NCI-H345 (cell line): ENCODE measurements around the gene VRK3.
"Not testable (repeated sequence)": the region's sequence is repeated elsewhere in the genome, so short reads cannot be mapped to it uniquely, and the experiment has no call there.

ENCODE experiments used
- DNase-seq: peaks from one replicate; lab custom pipeline; 2025; lab: John Stamatoyannopoulos, UW

Gene VRK3

GRCh38 chr19:49956115-49956495 lies 69.1 kb downstream of the VRK3 start:
- DNase-seq = no peak

GRCh38 chr19:49954933-49955332 lies 70.2 kb downstream of the VRK3 start:
- DNase-seq = no peak

DNA sequence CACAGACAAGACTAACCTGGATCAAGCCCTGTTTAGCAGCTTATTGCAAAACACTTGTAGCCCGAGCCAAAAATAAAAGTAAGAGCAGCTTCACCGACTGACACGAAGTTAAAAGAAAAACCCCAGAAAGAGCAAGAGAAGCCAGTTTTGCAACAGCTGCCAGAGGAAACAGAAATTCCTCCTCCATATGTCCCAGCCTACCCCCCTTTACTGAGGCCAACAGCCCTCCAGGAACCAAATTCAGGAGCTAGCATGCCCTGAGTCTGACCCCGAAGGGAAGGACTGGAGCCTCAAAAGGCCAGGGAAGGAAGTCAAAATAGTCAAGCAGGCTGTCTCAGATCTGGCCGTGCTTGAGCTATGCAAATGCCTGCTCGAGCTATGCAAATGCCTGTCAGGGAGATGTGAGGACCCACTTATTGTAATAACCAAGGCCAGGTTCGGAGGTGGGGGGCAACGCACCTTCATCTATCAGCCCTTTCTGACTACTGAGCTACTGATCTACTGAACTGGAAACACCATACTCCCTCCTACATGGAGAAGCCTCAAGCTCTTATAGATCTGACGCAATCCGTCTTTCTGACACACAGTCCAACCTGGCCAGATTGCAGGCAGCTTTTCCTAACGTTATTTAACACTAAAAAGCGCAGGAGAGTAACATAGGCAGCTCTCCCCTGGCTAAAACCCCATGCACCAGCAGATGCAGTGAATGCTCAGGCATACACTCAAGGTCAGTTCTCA lies 70.9 kb downstream of the VRK3 start:
- DNase-seq = no peak

GRCh38 chr19:49953416-49953815 lies 71.8 kb downstream of the VRK3 start:
- no peak for DNase-seq

- no peak for DNase-seq
Observed at GRCh38 chr19:49952906-49953305, 72.3 kb downstream of the VRK3 start.

DNA sequence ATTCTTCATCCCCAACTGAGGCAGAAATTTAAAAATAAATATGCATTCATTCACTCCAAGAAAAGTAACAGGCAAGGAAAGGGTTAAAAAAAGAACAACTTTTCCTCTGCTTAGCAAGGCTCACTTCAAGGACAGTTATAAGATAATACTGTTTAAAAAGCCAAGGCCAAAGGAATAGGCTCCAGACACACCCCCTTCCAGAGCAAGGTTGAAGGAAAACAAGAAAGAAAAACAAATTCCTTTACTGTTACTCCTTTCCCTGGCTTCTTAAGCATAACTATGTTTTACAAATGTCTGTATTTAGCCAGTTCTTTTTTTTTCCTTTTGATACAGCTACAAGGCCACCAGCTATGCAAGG lies 72.7 kb downstream of the VRK3 start:
- no peak for DNase-seq

DNA sequence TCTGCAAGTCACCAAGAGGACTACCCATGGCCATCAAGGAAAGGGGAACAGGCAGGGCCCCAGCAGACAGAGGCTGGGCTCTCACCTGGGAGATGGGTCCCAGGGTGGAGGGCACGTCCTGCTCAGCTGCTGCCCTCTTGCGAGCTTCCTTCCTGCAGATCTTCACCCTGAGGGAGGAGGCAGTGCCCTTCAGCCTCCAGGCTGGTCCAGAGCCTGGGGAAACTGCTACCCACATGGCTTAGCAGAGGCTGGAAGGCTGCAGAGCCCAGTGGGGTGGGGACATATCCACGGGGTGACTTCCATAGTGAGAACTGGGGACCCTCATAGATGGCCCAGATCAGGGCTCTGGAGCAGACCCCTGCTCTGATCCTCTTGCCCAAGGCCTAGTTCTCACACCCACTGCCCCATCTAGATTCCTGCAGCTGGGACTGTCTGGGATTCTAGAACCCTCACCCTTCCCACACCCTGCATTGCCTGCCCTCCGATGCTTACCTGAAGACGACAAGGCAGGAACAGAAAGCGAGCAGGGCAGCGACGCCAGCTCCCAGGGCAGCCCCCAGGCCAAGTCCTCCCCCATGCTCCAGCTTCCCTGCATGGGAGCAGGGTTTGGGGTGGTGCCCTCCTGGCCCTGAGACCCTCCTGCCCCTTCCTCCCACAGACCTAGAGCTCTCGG lies 73.2 kb downstream of the VRK3 start:
- DNase-seq = no peak

GRCh38 chr19:49950956-49951526 lies 74.1 kb downstream of the VRK3 start:
- DNase-seq = no peak

GRCh38 chr19:49950590-49950948 lies 74.6 kb downstream of the VRK3 start:
- no peak for DNase-seq

- no peak for DNase-seq
Observed at GRCh38 chr19:49949742-49950589, 75.2 kb downstream of the VRK3 start.

DNA sequence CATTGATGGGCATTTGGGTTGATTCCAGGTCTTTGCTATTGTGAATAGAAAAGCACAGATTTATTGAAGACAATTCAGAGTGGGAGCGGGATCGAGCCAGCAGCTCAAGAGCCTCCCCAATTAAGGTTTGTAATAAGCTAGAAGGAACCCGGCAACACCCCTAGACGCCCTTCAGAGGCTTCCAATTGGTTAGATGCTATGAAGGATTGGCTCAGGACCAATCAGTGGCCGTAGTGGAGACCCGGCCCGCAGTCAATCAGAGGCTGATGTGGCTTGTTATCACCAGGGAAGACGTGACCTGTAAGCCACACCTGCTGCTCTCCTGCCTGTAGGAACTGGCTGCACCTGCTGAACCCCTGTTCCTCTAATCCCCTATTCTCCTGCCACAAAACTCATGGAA lies 78.8 kb downstream of the VRK3 start:
- no peak for DNase-seq

DNA sequence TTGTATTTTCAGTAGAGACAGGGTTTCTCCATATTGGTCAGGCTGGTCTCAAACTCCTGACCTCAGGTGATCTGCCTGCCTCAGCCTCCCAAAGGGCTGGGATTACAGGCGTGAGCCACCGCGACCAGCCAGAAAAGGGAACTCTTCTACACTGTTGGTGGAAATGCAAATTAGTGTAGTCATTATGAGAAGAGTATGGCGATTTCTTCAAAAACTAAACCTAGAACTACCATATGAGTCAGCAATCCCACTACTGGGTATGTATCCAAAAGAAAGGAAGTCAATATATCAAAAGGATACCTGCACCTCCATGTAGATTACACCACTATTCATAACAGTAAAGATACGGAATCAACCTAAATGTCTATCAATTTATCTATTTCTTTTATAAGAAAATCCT lies 80.6 kb downstream of the VRK3 start:
- DNase-seq = not testable (repeated sequence)

GRCh38 chr19:49940482-49940791 lies 84.7 kb downstream of the VRK3 start:
- no peak for DNase-seq

DNA sequence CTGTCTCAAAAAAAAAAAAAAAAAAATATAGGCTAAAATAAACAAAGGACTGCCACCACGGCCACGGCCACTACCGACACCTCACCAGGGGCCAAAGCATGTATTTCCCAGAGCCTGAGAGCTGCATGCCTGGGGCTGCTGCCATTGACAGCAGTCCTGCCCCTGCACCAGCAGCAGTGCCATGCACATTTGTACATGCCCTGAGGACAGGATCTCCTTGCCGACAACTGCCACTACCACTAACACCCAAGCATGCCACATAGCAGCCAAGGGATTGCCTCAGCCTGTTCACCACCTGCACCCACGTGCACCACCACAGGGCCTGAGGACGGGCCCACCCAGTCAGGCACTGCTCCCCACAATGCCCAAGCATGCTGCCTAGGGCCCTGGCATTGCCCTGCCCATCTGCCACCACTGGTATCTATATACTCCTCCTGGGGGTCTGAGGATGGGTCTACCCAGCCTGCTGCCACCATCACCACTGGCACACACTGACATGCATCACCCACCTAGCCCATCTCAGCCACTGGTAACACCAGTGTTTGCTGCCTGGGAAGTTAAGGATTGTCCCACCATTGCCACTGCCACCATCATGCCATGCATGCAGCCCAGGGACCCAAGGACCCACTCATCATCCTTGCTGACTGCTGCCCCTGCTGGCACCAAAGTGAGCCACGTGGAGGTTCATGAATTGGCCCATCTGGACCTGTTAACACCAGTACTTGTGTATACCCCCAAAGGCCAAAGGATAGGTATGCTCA lies 85.3 kb downstream of the VRK3 start:
- no peak for DNase-seq

GRCh38 chr19:49938662-49939061 lies 86.5 kb downstream of the VRK3 start:
- DNase-seq = no peak

- DNase-seq = peak; percentile 49
Observed at GRCh38 chr19:49937750-49938381, 87.3 kb downstream of the VRK3 start.

DNA sequence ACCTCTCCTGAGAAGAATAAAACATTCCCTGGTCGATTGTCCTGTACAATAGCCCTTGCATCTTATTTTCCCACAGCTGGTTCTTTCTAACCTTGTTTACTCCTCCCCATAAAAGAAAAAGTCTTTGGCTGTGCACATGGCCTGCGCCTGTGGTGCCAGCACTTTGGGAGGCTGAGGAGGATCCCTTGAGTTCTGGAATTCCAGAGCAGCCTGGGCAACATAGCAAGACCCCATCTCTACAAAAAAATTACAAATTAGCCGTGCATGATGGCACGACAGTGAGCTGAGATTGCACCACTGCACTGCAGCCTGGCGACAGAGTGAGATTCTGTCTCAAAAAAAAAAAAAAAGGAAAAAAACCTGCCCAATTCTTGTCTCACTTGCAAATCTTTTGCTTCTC lies 88.6 kb downstream of the VRK3 start:
- no peak for DNase-seq

DNA sequence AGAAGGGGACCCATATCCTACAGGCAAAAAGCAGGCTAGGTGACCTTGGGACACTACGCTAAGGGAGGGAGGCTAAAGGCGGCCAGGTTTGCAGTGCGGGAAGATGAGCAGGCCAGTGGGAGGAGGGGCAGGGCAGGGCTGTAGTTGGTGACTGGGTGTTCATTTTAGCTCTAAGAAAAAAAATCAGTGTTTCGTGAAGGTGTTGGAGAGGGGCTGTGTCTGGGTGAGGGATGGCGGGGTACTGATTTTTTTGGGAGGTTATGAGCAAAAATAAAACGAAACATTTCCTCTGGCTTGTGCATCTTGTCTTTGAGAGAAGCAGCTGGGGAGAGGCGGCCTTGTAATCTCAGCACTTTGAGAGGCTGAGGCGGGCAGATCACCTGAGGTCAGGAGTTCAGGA lies 91.5 kb downstream of the VRK3 start:
- no peak for DNase-seq

DNA sequence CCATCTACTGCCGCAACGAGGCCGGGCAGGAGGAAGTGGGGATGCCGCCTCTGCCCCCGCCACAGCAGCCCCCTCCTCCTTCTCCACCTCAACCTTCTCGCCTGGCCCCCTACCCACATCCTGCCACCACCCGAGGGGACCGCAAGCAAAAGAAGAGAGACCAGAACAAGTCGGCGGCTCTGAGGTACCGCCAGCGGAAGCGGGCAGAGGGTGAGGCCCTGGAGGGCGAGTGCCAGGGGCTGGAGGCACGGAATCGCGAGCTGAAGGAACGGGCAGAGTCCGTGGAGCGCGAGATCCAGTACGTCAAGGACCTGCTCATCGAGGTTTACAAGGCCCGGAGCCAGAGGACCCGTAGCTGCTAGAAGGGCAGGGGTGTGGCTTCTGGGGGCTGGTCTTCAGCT lies 92.4 kb downstream of the VRK3 start:
- DNase-seq = no peak

GRCh38 chr19:49932041-49932451 lies 93.1 kb downstream of the VRK3 start:
- no peak for DNase-seq

DNA sequence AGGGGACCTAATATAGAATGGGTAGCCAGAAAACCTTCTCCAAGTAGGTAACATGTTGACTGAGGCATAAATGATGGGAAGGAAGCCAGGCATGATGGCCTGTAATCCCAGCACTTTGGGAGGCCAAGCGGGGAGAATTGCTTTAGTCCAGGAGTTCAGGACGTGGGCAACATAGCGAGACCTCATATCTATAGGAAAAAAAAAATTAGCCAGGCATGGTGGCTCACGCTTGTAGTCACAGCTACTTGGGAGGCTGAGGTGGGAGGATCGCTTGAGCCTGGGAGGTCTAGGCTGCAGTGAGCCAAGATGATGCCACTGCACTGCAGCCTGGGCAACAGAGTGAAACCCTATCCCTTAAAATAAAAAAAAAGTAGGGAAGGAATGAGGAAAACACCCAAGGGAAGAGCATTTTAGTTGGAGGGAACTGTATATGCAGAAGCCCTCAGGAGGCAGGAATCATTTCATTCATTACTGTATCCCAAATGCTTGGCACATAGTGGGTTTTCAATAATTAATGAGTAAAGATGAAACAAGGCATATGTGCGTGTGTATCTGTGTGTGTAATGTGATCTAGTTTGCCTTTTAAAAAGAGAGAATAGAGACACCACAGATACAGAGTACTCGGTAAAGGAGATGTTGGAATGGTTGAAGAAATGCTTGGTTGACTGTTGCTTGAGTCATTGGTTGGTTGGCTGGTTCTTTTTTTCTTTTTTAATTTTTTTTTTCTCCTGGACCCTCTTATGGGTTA lies 93.7 kb downstream of the VRK3 start:
- DNase-seq = no peak
